Measurements from ENCODE around the gene EHMT2. TPM values are rescaled to one million over a fixed set of nuclear protein-coding genes. Genes with fewer than 3 reads are reported as not detected.

Gene EHMT2
- total and polyA plus RNA-seq, 2 of the 13 experiments (the other 11 are each of a cell fraction or from before 2014, with no cell fraction given) = 55.2 to 69.2 TPM

- H3K79me2 ChIP-seq (ENCODE audit: insufficient read depth, low read length) = no peaks in the 10 kb centered on the region
- H3K27me3 ChIP-seq (ENCODE audit: control insufficient read depth in 1 of 2, insufficient read depth in 2 of 2, low read length in 2 of 2) = no peaks in the 10 kb centered on the region
- FAIRE-seq = no peak
- no peak for ATAC-seq
- H3K4me1 ChIP-seq (ENCODE audit: insufficient read depth, low read length) = no peaks in the 10 kb centered on the region
- peaks cover 54 to 86% of the 10 kb centered on the region in 2 experiments for H3K36me3 ChIP-seq (replicated peaks in 1 of 2; ENCODE audit: control insufficient read depth in 1 of 2, insufficient read depth in 2 of 2, low read length in 2 of 2)
- 98% methylated on average over 3 of the region's 3 CpGs for WGBS (ENCODE audit: low lambda C conversion rate)
- ChIA-PET POLR2A (interaction anchor here (1.3 to 2.1 kb wide), 3 partner anchors 27 to 62 kb away, joined by 4 to 5 read pairs (median 4); partner anchors contain the start of genes HSPA1B and NEU1), CTCF (ENCODE audit: low intra/inter-chr PET ratio, low total read pairs) (interaction anchor here (1.1 to 1.7 kb wide), 3 partner anchors 48 to 116 kb away, joined by 3 to 6 read pairs (median 3); no protein-coding TSS in a partner anchor)
- TF ChIP-seq ZNF784 (CRISPR knock-in tag; IDR thresholded peaks at IDR 0.05; ENCODE audit: borderline replicate concordance) = no peak
- 0 out of 2 replicates have a peak, but pooled peaks have one; percentile 9 for TF ChIP-seq RBFOX2 (IDR thresholded peaks at IDR 0.05; ENCODE audit: low read depth, low read length)
- H3K4me3 ChIP-seq (replicated peaks in 1 of 3; ENCODE audit: insufficient read depth in 1 of 3, low read depth in 2 of 3, low read length in 3 of 3) = no peak overlapping the region
- H2AFZ ChIP-seq (ENCODE audit: low read length) = no peak overlapping the region
- no peak overlapping the region for H3K4me2 ChIP-seq (ENCODE audit: low read depth, low read length)
- no peak for DNase-seq (ENCODE audit: low spot score)
- no peaks in the 10 kb centered on the region for H4K20me1 ChIP-seq (ENCODE audit: insufficient read depth, low read length)
- H3K27ac ChIP-seq (ENCODE audit: extremely low read length, insufficient read depth, low read length) = no peak overlapping the region
- no peaks in the 10 kb centered on the region for H3K9me3 ChIP-seq (ENCODE audit: low read length)
- H3K9ac ChIP-seq (ENCODE audit: insufficient read depth, low read depth, low read length) = no peak overlapping the region
- intact Hi-C loops (cut with micrococcal nuclease; ENCODE audit: unreplicated experiment) (no loop called here), in situ Hi-C loops (cut with HindIII; ENCODE audit: extremely low pct_ligation_motif_present, low pct_unique_long_range_greater_than_20kb) (no loop called here)
- BruUV-seq (replicated peaks) = no TSS peak
Observed at GRCh38 chr6:31889331-31889972, 8.0 kb downstream of the EHMT2 start.

- Histone ChIP-seq H3K9me3 (ENCODE audit: low read length) (no peaks in the 10 kb centered on the region), H3K27me3 (ENCODE audit: control insufficient read depth in 1 of 2, insufficient read depth in 2 of 2, low read length in 2 of 2) (no peaks in the 10 kb centered on the region), H3K4me3 (replicated peaks in 1 of 3; ENCODE audit: insufficient read depth in 1 of 3, low read depth in 2 of 3, low read length in 3 of 3) (no peak overlapping the region), H3K9ac (ENCODE audit: insufficient read depth, low read depth, low read length) (no peak overlapping the region), H3K4me1 (ENCODE audit: insufficient read depth, low read length) (no peaks in the 10 kb centered on the region), H3K36me3 (replicated peaks in 1 of 2; ENCODE audit: control insufficient read depth in 1 of 2, insufficient read depth in 2 of 2, low read length in 2 of 2) (peaks cover 60 to 88% of the 10 kb centered on the region in 2 experiments), H4K20me1 (ENCODE audit: insufficient read depth, low read length) (no peaks in the 10 kb centered on the region), H3K27ac (ENCODE audit: extremely low read length, insufficient read depth, low read length) (no peak overlapping the region), H3K79me2 (ENCODE audit: insufficient read depth, low read length) (no peaks in the 10 kb centered on the region), H2AFZ (ENCODE audit: low read length) (no peak overlapping the region), H3K4me2 (ENCODE audit: low read depth, low read length) (no peak overlapping the region)
- POLR2A ChIA-PET = interaction anchor here (0.6 to 2.1 kb wide), 3 partner anchors 26 to 87 kb away, joined by 3 to 5 read pairs (median 4); partner anchors contain the start of genes HSPA1B and NEU1
- CTCF ChIA-PET (ENCODE audit: low intra/inter-chr PET ratio, low total read pairs) = interaction anchor here (0.8 to 1.7 kb wide), 4 partner anchors 47 to 208 kb away, joined by 3 to 6 read pairs (median 3); partner anchors contain the start of gene LY6G5C
- in situ Hi-C loops (cut with HindIII; ENCODE audit: extremely low pct_ligation_motif_present, low pct_unique_long_range_greater_than_20kb) (no loop called here), intact Hi-C loops (cut with micrococcal nuclease; ENCODE audit: unreplicated experiment) (no loop called here)
- DNase-seq (ENCODE audit: low spot score) (no peak), FAIRE-seq (peak; percentile 28), ATAC-seq (peak; percentile 71)
- no TSS peak for BruUV-seq (replicated peaks)
- WGBS (ENCODE audit: low lambda C conversion rate) = 83% methylated on average over 39 of the region's 43 CpGs
- no peak for TF ChIP-seq ZBTB37 (CRISPR knock-in tag; IDR thresholded peaks at IDR 0.05)
- TF ChIP-seq RELA (CRISPR knock-in tag; IDR thresholded peaks at IDR 0.05) = no peak
- TF ChIP-seq ZNF451 (CRISPR knock-in tag; IDR thresholded peaks at IDR 0.05) = 0 out of 2 replicates have a peak, but pooled peaks have one; percentile 26
- 0 out of 2 replicates have a peak, but pooled peaks have one; percentile 12 for TF ChIP-seq MED1 (CRISPR knock-in tag; IDR thresholded peaks at IDR 0.05)
- no peak for TF ChIP-seq NFYC (CRISPR knock-in tag; IDR thresholded peaks at IDR 0.05)
- TF ChIP-seq ZNF446 (CRISPR knock-in tag; IDR thresholded peaks at IDR 0.05) = no peak
- no peak for TF ChIP-seq ISL2 (CRISPR knock-in tag; IDR thresholded peaks at IDR 0.05)
- no peak for TF ChIP-seq AGO1 (IDR thresholded peaks at IDR 0.05; ENCODE audit: low read depth, low read length, poor library complexity, severe bottlenecking)
- TF ChIP-seq ZNF460 (CRISPR knock-in tag; IDR thresholded peaks at IDR 0.05; ENCODE audit: borderline replicate concordance) = no peak
- no peak for TF ChIP-seq ZNF674 (CRISPR knock-in tag; IDR thresholded peaks at IDR 0.05; ENCODE audit: low read depth)
Observed at GRCh38 chr6:31888276-31889258, 8.9 kb downstream of the EHMT2 start.

All from HepG2 (cell line).